ENCODE data around the gene MACROD2. TPM values are rescaled to one million over a fixed set of nuclear protein-coding genes. Genes with fewer than 3 reads are reported as not detected.

The MACROD2 gene
- total RNA-seq, 4 donors from 2014 or later: 4.0 to 14.1 (median 10.4) TPM

DNA sequence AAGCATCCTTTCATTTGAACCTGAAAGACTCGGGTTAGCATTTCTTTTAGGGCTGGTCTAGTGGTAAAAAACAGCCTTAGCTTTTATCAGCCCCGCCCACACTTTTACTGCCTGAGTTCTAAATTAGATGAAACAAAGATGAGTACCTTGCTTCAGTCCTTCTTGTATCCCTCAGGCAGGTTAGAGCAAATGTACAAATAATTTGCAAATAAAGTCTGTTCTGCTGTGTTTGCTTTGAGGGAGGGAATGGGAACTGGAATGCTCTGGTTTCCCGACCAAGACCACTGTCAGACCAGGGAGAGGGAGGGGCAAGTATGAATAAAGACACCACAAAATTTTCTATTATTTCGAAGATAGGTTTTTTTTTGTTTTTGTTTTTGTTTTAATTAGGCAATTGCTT, 427.6 kb downstream of the MACROD2 start:
- no peaks in the 10 kb centered on the region for H3K9me3 ChIP-seq
- no peak overlapping the region for H3K27ac ChIP-seq
- no peaks in the 10 kb centered on the region for H3K36me3 ChIP-seq
- no peak for TF ChIP-seq POLR2A (IDR thresholded peaks at IDR 0.05)
- TF ChIP-seq, protein P1, sequence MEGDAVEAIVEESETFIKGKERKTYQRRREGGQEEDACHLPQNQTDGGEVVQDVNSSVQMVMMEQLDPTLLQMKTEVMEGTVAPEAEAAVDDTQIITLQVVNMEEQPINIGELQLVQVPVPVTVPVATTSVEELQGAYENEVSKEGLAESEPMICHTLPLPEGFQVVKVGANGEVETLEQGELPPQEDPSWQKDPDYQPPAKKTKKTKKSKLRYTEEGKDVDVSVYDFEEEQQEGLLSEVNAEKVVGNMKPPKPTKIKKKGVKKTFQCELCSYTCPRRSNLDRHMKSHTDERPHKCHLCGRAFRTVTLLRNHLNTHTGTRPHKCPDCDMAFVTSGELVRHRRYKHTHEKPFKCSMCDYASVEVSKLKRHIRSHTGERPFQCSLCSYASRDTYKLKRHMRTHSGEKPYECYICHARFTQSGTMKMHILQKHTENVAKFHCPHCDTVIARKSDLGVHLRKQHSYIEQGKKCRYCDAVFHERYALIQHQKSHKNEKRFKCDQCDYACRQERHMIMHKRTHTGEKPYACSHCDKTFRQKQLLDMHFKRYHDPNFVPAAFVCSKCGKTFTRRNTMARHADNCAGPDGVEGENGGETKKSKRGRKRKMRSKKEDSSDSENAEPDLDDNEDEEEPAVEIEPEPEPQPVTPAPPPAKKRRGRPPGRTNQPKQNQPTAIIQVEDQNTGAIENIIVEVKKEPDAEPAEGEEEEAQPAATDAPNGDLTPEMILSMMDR (IDR thresholded peaks at IDR 0.05): no peak
- no peak for TF ChIP-seq EP300 (IDR thresholded peaks at IDR 0.05)
- no peak overlapping the region for H3K4me3 ChIP-seq
- WGBS, 2 donors: 76 to 81% methylated on average over 4 of the region's 4 CpGs
- no peak for DNase-seq (ENCODE audit: low spot score in 2 of 2)
- H3K27me3 ChIP-seq: no peaks in the 10 kb centered on the region
- peaks cover 0 to 11% (median 0%) of the 10 kb centered on the region in 4 donors for H3K4me1 ChIP-seq

DNA sequence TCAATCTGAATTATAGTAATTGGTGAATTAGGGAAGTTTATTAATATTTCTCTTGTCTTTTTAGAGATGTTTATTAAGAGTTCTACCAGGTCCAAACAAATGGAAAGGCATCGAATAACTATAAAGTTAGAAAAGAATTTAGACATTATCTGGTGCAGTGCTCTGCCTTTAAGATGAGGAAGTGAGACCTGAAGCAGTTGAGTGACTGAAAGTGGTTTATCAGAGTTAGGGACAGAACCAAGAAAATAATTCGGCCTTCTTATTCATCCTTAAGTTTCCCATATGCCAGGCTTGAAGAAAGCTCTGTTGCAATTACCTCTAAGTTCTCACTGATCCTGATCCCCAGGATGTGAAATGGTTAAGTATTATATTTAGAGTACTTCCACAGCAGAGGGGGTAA, 436.3 kb downstream of the MACROD2 start:
- Histone ChIP-seq H3K36me3 (no peaks in the 10 kb centered on the region), H3K4me3 (no peak overlapping the region), H3K9me3 (no peaks in the 10 kb centered on the region), H3K27ac (no peak overlapping the region), H3K4me1 (no peaks in the 10 kb centered on the region), H3K27me3 (no peaks in the 10 kb centered on the region)
- WGBS, 2 donors: 88 to 89% methylated on average over 2 of the region's 2 CpGs
- TF ChIP-seq EP300 (IDR thresholded peaks at IDR 0.05): no peak
- TF ChIP-seq, protein P1 (IDR thresholded peaks at IDR 0.05): no peak
- TF ChIP-seq POLR2A (IDR thresholded peaks at IDR 0.05): no peak
- DNase-seq (ENCODE audit: low spot score in 2 of 2): no peak

DNA sequence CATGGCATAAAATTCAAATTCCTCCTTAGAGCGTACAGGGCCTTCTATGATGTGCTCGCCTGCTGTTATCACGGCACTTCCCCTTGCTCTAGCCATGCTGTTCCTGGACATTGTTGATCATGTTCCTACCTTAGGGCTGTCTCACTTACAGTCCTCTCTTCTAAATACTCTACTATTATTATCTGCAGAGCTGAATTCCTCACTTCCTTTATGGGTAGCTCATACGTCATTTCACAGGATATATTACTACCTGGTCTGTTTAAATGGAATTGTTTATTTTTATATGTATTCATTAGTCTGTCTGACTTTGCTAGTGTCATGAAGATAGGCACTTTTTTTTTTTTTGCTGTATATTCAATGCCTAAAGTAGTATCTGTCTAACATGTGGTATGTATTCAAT, 436.8 kb downstream of the MACROD2 start:
- WGBS, 2 donors: 87 to 90% methylated on average over 4 of the region's 4 CpGs
- no peak overlapping the region for H3K4me3 ChIP-seq
- H3K4me1 ChIP-seq: no peaks in the 10 kb centered on the region
- no peak overlapping the region for H3K27ac ChIP-seq
- H3K27me3 ChIP-seq: no peaks in the 10 kb centered on the region
- no peak for DNase-seq (ENCODE audit: low spot score in 2 of 2)
- no peak for TF ChIP-seq EP300 (IDR thresholded peaks at IDR 0.05)
- TF ChIP-seq, protein P1 (IDR thresholded peaks at IDR 0.05): no peak
- H3K9me3 ChIP-seq: no peaks in the 10 kb centered on the region
- no peaks in the 10 kb centered on the region for H3K36me3 ChIP-seq

DNA sequence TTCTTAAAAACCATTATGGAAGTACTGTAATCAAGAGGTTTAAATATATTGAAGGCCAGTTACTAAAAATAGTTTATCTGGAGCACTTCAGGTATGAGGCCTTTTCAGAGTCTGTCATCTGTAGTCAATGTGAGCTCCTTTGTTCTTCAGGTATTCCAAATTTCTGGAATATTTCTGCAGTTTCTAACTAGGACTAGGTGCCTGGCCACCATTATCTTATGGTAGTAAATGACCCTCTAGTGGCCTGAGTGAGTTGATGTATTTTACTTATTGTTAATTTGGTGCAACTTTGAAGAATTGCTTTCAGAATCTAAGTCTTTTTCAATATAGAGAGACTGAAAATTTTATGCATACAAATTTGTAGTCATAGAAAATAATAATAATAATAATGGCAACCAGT, 437.3 kb downstream of the MACROD2 start:
- H3K27me3 ChIP-seq: no peaks in the 10 kb centered on the region
- H3K4me1 ChIP-seq: no peaks in the 10 kb centered on the region
- DNase-seq (ENCODE audit: low spot score in 2 of 2): no peak
- no peaks in the 10 kb centered on the region for H3K36me3 ChIP-seq
- no peaks in the 10 kb centered on the region for H3K9me3 ChIP-seq
- TF ChIP-seq, protein P1 (IDR thresholded peaks at IDR 0.05): no peak
- TF ChIP-seq POLR2A (IDR thresholded peaks at IDR 0.05): no peak
- no peak for TF ChIP-seq EP300 (IDR thresholded peaks at IDR 0.05)
- no peak overlapping the region for H3K27ac ChIP-seq
- no peak overlapping the region for H3K4me3 ChIP-seq

DNA sequence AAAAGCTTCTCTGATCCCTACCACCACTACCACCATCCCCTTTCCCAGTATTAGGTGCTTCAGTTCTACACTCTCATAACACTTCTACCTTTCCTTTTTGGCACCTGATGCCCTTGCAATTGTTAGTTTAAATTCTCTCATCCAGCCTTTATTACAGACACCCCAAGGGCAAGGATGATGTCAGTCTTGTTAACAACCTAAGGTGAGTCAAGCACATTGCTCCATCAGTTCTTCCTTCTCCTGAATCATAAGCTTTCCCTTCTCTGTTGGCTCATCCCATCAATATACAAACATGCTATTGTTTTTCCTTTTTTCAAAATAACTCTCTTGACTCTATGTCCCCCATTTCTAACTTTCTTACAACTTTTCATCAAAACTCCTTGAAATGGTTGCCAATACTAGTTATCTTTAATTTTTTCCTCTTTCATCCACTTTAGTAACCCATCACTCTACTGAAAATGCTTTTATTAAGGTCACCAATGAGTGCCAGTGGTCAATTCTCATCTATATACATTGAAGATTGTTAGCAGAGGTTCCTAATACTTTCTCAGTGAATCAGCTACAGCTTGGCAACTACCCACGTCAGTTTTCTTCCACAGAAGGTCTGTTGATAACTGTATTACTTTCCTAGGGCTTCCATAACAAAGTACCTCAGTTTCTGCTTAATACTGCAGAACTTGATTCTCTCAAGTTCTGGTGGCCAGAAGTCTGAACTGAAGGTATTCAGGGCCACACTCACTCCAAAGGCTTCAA, 439.2 kb downstream of the MACROD2 start:
- H3K36me3 ChIP-seq: no peaks in the 10 kb centered on the region
- H3K27ac ChIP-seq: no peak overlapping the region
- TF ChIP-seq EP300 (IDR thresholded peaks at IDR 0.05) (no peak), POLR2A (IDR thresholded peaks at IDR 0.05) (no peak)
- TF ChIP-seq, protein P1 (IDR thresholded peaks at IDR 0.05): no peak
- H3K27me3 ChIP-seq: no peaks in the 10 kb centered on the region
- H3K4me1 ChIP-seq: no peaks in the 10 kb centered on the region
- WGBS, 2 donors: 43 to 45% methylated on average over 1 of the region's 1 CpG
- no peak overlapping the region for H3K4me3 ChIP-seq
- H3K9me3 ChIP-seq: peaks cover 0 to 9% (median 4%) of the 10 kb centered on the region in 4 donors
- DNase-seq (ENCODE audit: low spot score in 2 of 2): no peak

Measured in tibial nerve (tissue), 4 donors.